Measurements from ENCODE around the gene TSPAN17.

DNA sequence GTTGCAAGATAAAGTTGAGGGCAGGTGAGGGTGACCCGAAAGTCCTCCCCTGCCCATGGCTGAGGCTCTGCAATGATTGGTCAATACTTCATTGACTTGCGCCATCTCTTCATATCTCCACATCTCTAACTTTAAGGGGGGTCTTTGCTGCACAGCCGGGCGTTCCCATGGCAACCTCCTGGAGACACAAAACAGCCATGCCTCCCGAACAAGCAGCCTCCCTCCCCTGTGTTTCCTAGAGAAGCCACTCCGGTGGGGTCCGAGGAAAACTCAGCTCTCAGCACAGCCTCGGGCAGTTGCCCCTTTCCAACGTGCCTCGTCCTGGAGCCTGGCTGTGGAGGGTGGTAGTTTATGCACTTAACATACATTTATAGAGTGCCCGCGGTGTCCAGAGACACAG lies 57.5 kb downstream of the TSPAN17 start:
- TF ChIP-seq, protein P1, sequence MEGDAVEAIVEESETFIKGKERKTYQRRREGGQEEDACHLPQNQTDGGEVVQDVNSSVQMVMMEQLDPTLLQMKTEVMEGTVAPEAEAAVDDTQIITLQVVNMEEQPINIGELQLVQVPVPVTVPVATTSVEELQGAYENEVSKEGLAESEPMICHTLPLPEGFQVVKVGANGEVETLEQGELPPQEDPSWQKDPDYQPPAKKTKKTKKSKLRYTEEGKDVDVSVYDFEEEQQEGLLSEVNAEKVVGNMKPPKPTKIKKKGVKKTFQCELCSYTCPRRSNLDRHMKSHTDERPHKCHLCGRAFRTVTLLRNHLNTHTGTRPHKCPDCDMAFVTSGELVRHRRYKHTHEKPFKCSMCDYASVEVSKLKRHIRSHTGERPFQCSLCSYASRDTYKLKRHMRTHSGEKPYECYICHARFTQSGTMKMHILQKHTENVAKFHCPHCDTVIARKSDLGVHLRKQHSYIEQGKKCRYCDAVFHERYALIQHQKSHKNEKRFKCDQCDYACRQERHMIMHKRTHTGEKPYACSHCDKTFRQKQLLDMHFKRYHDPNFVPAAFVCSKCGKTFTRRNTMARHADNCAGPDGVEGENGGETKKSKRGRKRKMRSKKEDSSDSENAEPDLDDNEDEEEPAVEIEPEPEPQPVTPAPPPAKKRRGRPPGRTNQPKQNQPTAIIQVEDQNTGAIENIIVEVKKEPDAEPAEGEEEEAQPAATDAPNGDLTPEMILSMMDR (conservative IDR thresholded peaks at IDR 0.05 in 1 of 2, IDR thresholded peaks at IDR 0.05 in 1 of 2; ENCODE audit: low read depth in 1 of 2, low read length in 2 of 2): no peak
- TF ChIP-seq EZH2 (IDR thresholded peaks at IDR 0.05; ENCODE audit: low read length, missing control alignments): no peak

Data from fibroblast of lung (primary cell).